NOMO-1 treated with DMSO at 0.1 percent for 48 hours (cell line): ENCODE results near the gene EMILIN2.
"Not testable (repeated sequence)": the region's sequence is repeated elsewhere in the genome, so short reads cannot be mapped to it uniquely, and the experiment has no call there.

Experiments used
- DNase-seq: peaks from one replicate; lab custom pipeline; 2025; ENCODE audit not compliant: unreplicated experiment; lab: John Stamatoyannopoulos, UW

EMILIN2 gene

GRCh38 chr18:2913398-2914005, 66.7 kb downstream of the EMILIN2 start:
- no peak for DNase-seq

- DNase-seq, result no peak
Measured at GRCh38 chr18:2914185-2914880, 67.5 kb downstream of the EMILIN2 start.

GRCh38 chr18:2914881-2915240, 68.1 kb downstream of the EMILIN2 start:
- DNase-seq, result no peak

GRCh38 chr18:2915486-2915885, 68.7 kb downstream of the EMILIN2 start:
- not testable (repeated sequence) for DNase-seq

- no peak for DNase-seq
Measured at GRCh38 chr18:2916184-2916583, 69.4 kb downstream of the EMILIN2 start.

- no peak for DNase-seq
Measured at GRCh38 chr18:2917259-2918047, 70.6 kb downstream of the EMILIN2 start.

GRCh38 chr18:2918761-2919550, 72.2 kb downstream of the EMILIN2 start:
- DNase-seq, result no peak

GRCh38 chr18:2919600-2919999, 72.8 kb downstream of the EMILIN2 start:
- DNase-seq, result no peak

GRCh38 chr18:2920027-2920426, 73.2 kb downstream of the EMILIN2 start:
- DNase-seq, result no peak

GRCh38 chr18:2920546-2921343, 73.9 kb downstream of the EMILIN2 start:
- no peak for DNase-seq

- DNase-seq, result no peak
Measured at GRCh38 chr18:2921778-2922177, 75.0 kb downstream of the EMILIN2 start.

- DNase-seq, result no peak
Measured at GRCh38 chr18:2923464-2923863, 76.7 kb downstream of the EMILIN2 start.

GRCh38 chr18:2924920-2925319, 78.1 kb downstream of the EMILIN2 start:
- DNase-seq, result no peak

GRCh38 chr18:2926528-2926927, 79.7 kb downstream of the EMILIN2 start:
- no peak for DNase-seq

- DNase-seq, result no peak
Measured at GRCh38 chr18:2927745-2928144, 80.9 kb downstream of the EMILIN2 start.

- DNase-seq, result peak; percentile 47
Measured at GRCh38 chr18:2932247-2933181, 85.7 kb downstream of the EMILIN2 start.

- DNase-seq, result no peak
Measured at GRCh38 chr18:2933995-2934394, 87.2 kb downstream of the EMILIN2 start.

GRCh38 chr18:2935438-2936192, 88.8 kb downstream of the EMILIN2 start:
- no peak for DNase-seq

GRCh38 chr18:2939317-2939716, 92.5 kb downstream of the EMILIN2 start:
- DNase-seq, result no peak
